NCI-H128 (cell line): Measurements from ENCODE around the gene HSP90AB1.
"Not testable (repeated sequence)": the region's sequence is repeated elsewhere in the genome, so short reads cannot be mapped to it uniquely, and the experiment has no call there.

Experiments
- DNase-seq: peaks from one replicate; lab custom pipeline; 2025; ENCODE audit not compliant: unreplicated experiment; lab: John Stamatoyannopoulos, UW

Gene HSP90AB1

GRCh38 chr6:44222486-44223318 is 24.2 kb upstream of the HSP90AB1 start:
- DNase-seq, result no peak

- DNase-seq, result peak; percentile 28
Observed at GRCh38 chr6:44223319-44224028, 23.4 kb upstream of the HSP90AB1 start, which contains the start of gene SLC29A1. SLC29A1 (plus strand) TSS chr6:44223595; CDS start chr6:44227314, 3,719 bp downstream.

- DNase-seq, result no peak
Observed at GRCh38 chr6:44224029-44224964, 22.6 kb upstream of the HSP90AB1 start.

GRCh38 chr6:44224965-44225305 is 22.0 kb upstream of the HSP90AB1 start:
- DNase-seq, result no peak

GRCh38 chr6:44225579-44226325 is 21.1 kb upstream of the HSP90AB1 start:
- no peak for DNase-seq

GRCh38 chr6:44226368-44227147 is 20.3 kb upstream of the HSP90AB1 start:
- no peak for DNase-seq

GRCh38 chr6:44227148-44227793 is 19.6 kb upstream of the HSP90AB1 start:
- DNase-seq, result no peak

- DNase-seq, result no peak
Observed at GRCh38 chr6:44228031-44228430, 18.9 kb upstream of the HSP90AB1 start.

- no peak for DNase-seq
Observed at GRCh38 chr6:44228433-44228832, 18.5 kb upstream of the HSP90AB1 start.

- DNase-seq, result no peak
Observed at GRCh38 chr6:44228836-44229235, 18.1 kb upstream of the HSP90AB1 start.

- no peak for DNase-seq
Observed at GRCh38 chr6:44229376-44230033, 17.4 kb upstream of the HSP90AB1 start.

- no peak for DNase-seq
Observed at GRCh38 chr6:44230034-44230675, 16.7 kb upstream of the HSP90AB1 start.

GRCh38 chr6:44231426-44231825 is 15.5 kb upstream of the HSP90AB1 start:
- not testable (repeated sequence) for DNase-seq

- no peak for DNase-seq
Observed at GRCh38 chr6:44232676-44233566, 14.0 kb upstream of the HSP90AB1 start.

GRCh38 chr6:44233567-44234100 is 13.3 kb upstream of the HSP90AB1 start:
- no peak for DNase-seq

GRCh38 chr6:44234101-44235025 is 12.5 kb upstream of the HSP90AB1 start:
- DNase-seq, result no peak
